IMR-90 (cell line): Measurements from ENCODE around the gene CKB. TPM values are rescaled to one million over a fixed set of nuclear protein-coding genes. Genes with fewer than 3 reads are reported as not detected.

ENCODE experiments used
- ATAC-seq: fragments of 200-7000 bp; cut with Tn5 transposase; 2 replicates; pipeline ENCODE4 v1.9.1; 2020; ENCODE audit warnings: low read depth, mild to moderate bottlenecking, moderate library complexity
- BruUV-seq: library from RNA; stranded (reverse); fragments of 400-500 nt; replicated peaks from 2 replicates; lab custom pipeline; 2021; lab: Mats Ljungman, UMichigan
- CTCF ChIA-PET: fragments of 300-600 bp; formaldehyde crosslinking; extraction: SDS; loops from one replicate; lab custom pipeline; 2021; ENCODE audit warnings: antibody characterized with exemption; lab: Yijun Ruan, JAX
- POLR2A ChIA-PET: fragments of 300-600 bp; sonication (Branson Sonifier 250); formaldehyde crosslinking; loops from one replicate; lab custom pipeline; 2022; ENCODE audit warnings: antibody characterized with exemption; ENCODE audit not compliant: unreplicated experiment; lab: Charles Lee
- DNase-seq: peaks from one replicate; pipeline ENCODE4 v3.0.0; 2013
- H2AFZ ChIP-seq: replicated peaks from 2 replicates; pipeline ENCODE3; 2013; ENCODE audit warnings: low read length, mild to moderate bottlenecking; ENCODE audit not compliant: poor library complexity
- H2AK5ac ChIP-seq: 2 replicates; pipeline ENCODE4 v1.6.1; 2013; ENCODE audit warnings: low read depth, low read length, inconsistent platforms
- H2AK9ac ChIP-seq: replicated peaks from 2 replicates; pipeline ENCODE3; 2013; ENCODE audit warnings: mild to moderate bottlenecking, low read depth, low read length, moderate library complexity; ENCODE audit not compliant: poor library complexity
- H2BK120ac ChIP-seq: 2 replicates; pipeline ENCODE4 v1.6.1; 2013; ENCODE audit warnings: low read depth, low read length, inconsistent platforms
- H2BK15ac ChIP-seq: 3 replicates; pipeline ENCODE4 v1.6.1; 2013; ENCODE audit warnings: low read depth, low read length, inconsistent platforms
- H2BK20ac ChIP-seq: 2 replicates; pipeline ENCODE4 v1.6.1; 2013; ENCODE audit warnings: low read depth, mild to moderate bottlenecking, inconsistent platforms, low read length, moderate library complexity
- H2BK5ac ChIP-seq: 2 replicates; pipeline ENCODE4 v1.6.1; 2013; ENCODE audit warnings: mild to moderate bottlenecking, low read depth, low read length, inconsistent platforms; ENCODE audit not compliant: poor library complexity, severe bottlenecking
- H3K14ac ChIP-seq: replicated peaks from 2 replicates; pipeline ENCODE4 v1.6.1; 2013; ENCODE audit warnings: low read depth, low read length, inconsistent platforms
- H3K18ac ChIP-seq: 2 replicates; pipeline ENCODE4 v1.6.1; 2013; ENCODE audit warnings: low read depth, low read length, control low read depth
- H3K23ac ChIP-seq: 2 replicates; pipeline ENCODE4 v1.6.1; 2013; ENCODE audit warnings: low read depth, low read length, inconsistent platforms
- H3K27ac ChIP-seq: 2 replicates; pipeline ENCODE4 v1.5.1; 2013; ENCODE audit warnings: mild to moderate bottlenecking, control low read depth, low read length; ENCODE audit not compliant: insufficient read depth
- H3K27me3 ChIP-seq: 2 replicates; pipeline ENCODE4 v1.6.1; 2013; ENCODE audit warnings: low read length; ENCODE audit not compliant: control insufficient read depth, insufficient read depth
- H3K36me3 ChIP-seq: 2 replicates; pipeline ENCODE4 v1.6.1; 2013; ENCODE audit warnings: low read length, mixed read lengths; ENCODE audit not compliant: control insufficient read depth, insufficient read depth
- H3K4ac ChIP-seq: 2 replicates; pipeline ENCODE4 v1.6.1; 2013; ENCODE audit warnings: low read depth, low read length, inconsistent platforms
- H3K4me1 ChIP-seq: 2 replicates; pipeline ENCODE4 v1.6.1; 2013; ENCODE audit warnings: low read length, mixed read lengths; ENCODE audit not compliant: control insufficient read depth, insufficient read depth
- H3K4me2 ChIP-seq: 2 replicates; pipeline ENCODE4 v1.6.1; 2013; ENCODE audit warnings: low read depth, mild to moderate bottlenecking, control low read depth, low read length, moderate library complexity
- H3K4me3 ChIP-seq: 2 replicates; pipeline ENCODE4 v1.5.1; 2013; ENCODE audit warnings: low read depth, mild to moderate bottlenecking, control low read depth, low read length, moderate library complexity; ENCODE audit not compliant: insufficient read depth
- H3K56ac ChIP-seq: 2 replicates; pipeline ENCODE4 v1.6.1; 2013; ENCODE audit warnings: low read length, inconsistent platforms; ENCODE audit not compliant: insufficient read depth; ENCODE audit errors: extremely low read depth
- H3K79me1 ChIP-seq, 2 experiments: 2 replicates each; pipeline ENCODE4 v1.6.1; 2013; ENCODE audit warnings: low read length in 2 of 2, inconsistent platforms in 1 of 2, low read depth in 1 of 2
- H3K9ac ChIP-seq: 2 replicates; pipeline ENCODE4 v1.6.1; 2013; ENCODE audit warnings: low read depth, low read length, control low read depth
- H3K9me1 ChIP-seq: 2 replicates; pipeline ENCODE4 v1.6.1; 2013; ENCODE audit warnings: low read length, inconsistent platforms; ENCODE audit not compliant: insufficient read depth
- H3K9me3 ChIP-seq: 2 replicates; pipeline ENCODE4 v1.6.1; 2013; ENCODE audit warnings: low read length; ENCODE audit not compliant: control insufficient read depth, insufficient read depth
- H4K20me1 ChIP-seq: 2 replicates; pipeline ENCODE4 v1.6.1; 2013; ENCODE audit warnings: low read length, inconsistent platforms; ENCODE audit not compliant: insufficient read depth
- H4K5ac ChIP-seq: 2 replicates; pipeline ENCODE4 v1.6.1; 2013; ENCODE audit warnings: mild to moderate bottlenecking, low read depth, low read length, control low read depth
- H4K8ac ChIP-seq, 2 experiments: 2 replicates each; pipeline ENCODE4 v1.6.1; 2013; ENCODE audit warnings: low read depth in 2 of 2, low read length in 2 of 2, control low read depth in 1 of 2, inconsistent platforms in 1 of 2
- H4K91ac ChIP-seq: 2 replicates; pipeline ENCODE4 v1.6.1; 2013; ENCODE audit warnings: low read depth, low read length, inconsistent platforms; ENCODE audit not compliant: insufficient read depth
- BHLHE40 ChIP-seq: fragments of 150-350 bp; IDR thresholded peaks from 2 replicates; pipeline ENCODE4 v1.6.1; 2016; ENCODE audit warnings: mild to moderate bottlenecking, low read depth, low read length
- FOS ChIP-seq: fragments of 150-350 bp; IDR thresholded peaks from 2 replicates; pipeline ENCODE4 v1.6.1; 2016; ENCODE audit warnings: low read depth, low read length
- MAZ ChIP-seq: IDR thresholded peaks from 2 replicates; pipeline ENCODE4 v1.6.1; 2012; ENCODE audit warnings: low read depth, mild to moderate bottlenecking, low read length, improper control_type of control experiment, moderate library complexity, borderline replicate concordance
- MXI1 ChIP-seq: IDR thresholded peaks from 2 replicates; pipeline ENCODE4 v1.6.1; 2012; ENCODE audit warnings: low read depth, mild to moderate bottlenecking, low read length, moderate library complexity, borderline replicate concordance
- NFE2L2 ChIP-seq: fragments of 150-350 bp; IDR thresholded peaks from 2 replicates; pipeline ENCODE4 v1.6.1; 2016; ENCODE audit warnings: low read depth, mild to moderate bottlenecking, low read length
- RCOR1 ChIP-seq: IDR thresholded peaks from 2 replicates; pipeline ENCODE4 v1.6.1; 2012; ENCODE audit warnings: mild to moderate bottlenecking, low read length, improper control_type of control experiment; ENCODE audit not compliant: insufficient replicate concordance
- WGBS, 2 experiments: methylation state at CpG; one replicate each; pipeline versions ENCODE4 v1.1.5 to v1.1.7; 2013; ENCODE audit warnings: missing lambda C conversion rate in 2 of 2; ENCODE audit not compliant: insufficient read length in 1 of 2; ENCODE audit errors: extremely low coverage in 2 of 2; 5-methylcytosine and 5-hydroxymethylcytosine counted together
- dilution Hi-C: fragments of 300-500 bp; cut with HindIII; formaldehyde crosslinking; loops from one replicate; pipeline ENCODE4 v1.14.3; 2018; ENCODE audit warnings: low sequenced_read_pairs; ENCODE audit not compliant: unreplicated experiment
- in situ Hi-C: fragments of 300-500 bp; cut with MboI; formaldehyde crosslinking; loops from 3 replicates; pipeline ENCODE4 v1.14.3; 2019; ENCODE audit warnings: low sequenced_read_pairs, inconsistent platforms, mixed read lengths
- intact Hi-C: fragments of 100-400 bp; cut with micrococcal nuclease; formaldehyde crosslinking; loops from 2 replicates; pipeline ENCODE4 v1.10.0; 2022
- polyA plus RNA-seq, 3 experiments: library from polyadenylated mRNA; depleted of rRNA; stranded (reverse); fragments of >200 nt; gene quantifications; 2 replicates each; pipeline ENCODE4 v1.2.3, GENCODE V29; 2012; ENCODE audit warnings: low replicate concordance in 1 of 3
- total RNA-seq: library from RNA; depleted of rRNA; stranded (reverse); fragments of >200 nt; gene quantifications from 2 replicates; pipeline ENCODE4 v1.2.3, GENCODE V29; 2012

CKB gene
- total and polyA plus RNA-seq, 2 of the 4 experiments (the other 2 are of a cell fraction): 17.7 to 82.6 TPM

DNA sequence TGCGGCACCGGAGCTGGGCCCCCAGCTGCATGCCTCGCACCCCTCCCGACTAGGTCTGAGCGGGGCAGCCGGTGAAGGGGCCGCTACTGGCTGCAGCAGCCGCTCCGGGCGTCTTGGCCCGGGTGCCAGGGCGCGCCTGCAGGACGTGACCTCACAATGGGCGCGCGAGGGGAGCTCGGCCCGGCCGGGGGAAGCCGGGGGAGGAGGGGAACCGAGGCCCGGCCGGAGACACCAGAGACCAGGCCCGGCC is 39.5 kb upstream of the CKB start (continued):
- no peak for TF ChIP-seq MAZ
- no peak for TF ChIP-seq MXI1
- TF ChIP-seq NFE2L2: no peak
- TF ChIP-seq FOS: no peak

GRCh38 chr14:103561381-103562178 is 39.0 kb upstream of the CKB start:
- DNase-seq (peak; percentile 49), ATAC-seq (peak; percentile 10)
- H3K4ac ChIP-seq: peak overlapping the region; percentile 80
- 5% methylated on average over 16 of the region's 36 CpGs; no CpG with 5 or more reads in 1 of the 2 experiments for WGBS, 2 experiments
- intact Hi-C loops: loop anchor here (2.0 kb wide), 1 partner anchor 33 kb away; no protein-coding TSS in a partner anchor
- H3K79me1 ChIP-seq: peaks cover 22 to 66% of the 10 kb centered on the region in 2 experiments
- H2BK20ac ChIP-seq: no peak overlapping the region
- no peak overlapping the region; the same call in 1 of the 2 replicates for H4K5ac ChIP-seq
- peak overlapping the region; percentile 81 for H3K27ac ChIP-seq
- no TSS peak for BruUV-seq
- H3K4me1 ChIP-seq: peaks cover 18% of the 10 kb centered on the region
- H2BK15ac ChIP-seq: no peak overlapping the region
- peaks cover 3% of the 10 kb centered on the region; the same call in 1 of the 2 replicates for H3K9me1 ChIP-seq
- ChIA-PET POLR2A (no interaction called here), CTCF (no interaction called here)
- peak overlapping the region; percentile 85 for H3K9ac ChIP-seq
- peak overlapping the region; percentile 79 for H3K4me2 ChIP-seq
- no peaks in the 10 kb centered on the region for H3K27me3 ChIP-seq
- peak overlapping the region; percentile 80 for H2AK9ac ChIP-seq
- H3K9me3 ChIP-seq: no peaks in the 10 kb centered on the region
- peak overlapping the region; percentile 85 for H3K4me3 ChIP-seq
- H4K8ac ChIP-seq: peak overlapping the region; percentile 46 to 76; a peak in 2 of 4 replicates
- H2AK5ac ChIP-seq: peak overlapping the region; percentile 89
- H4K91ac ChIP-seq: peak overlapping the region; percentile 63; the same call in 1 of the 2 replicates
- H3K56ac ChIP-seq: peak overlapping the region; percentile 57
- peak overlapping the region; percentile 56 for H3K23ac ChIP-seq
- in situ Hi-C loops: no loop called here
- peak overlapping the region; percentile 89 for H2BK5ac ChIP-seq
- no peak overlapping the region for H3K18ac ChIP-seq
- TF ChIP-seq BHLHE40 (peak; percentile 46; the same call in 1 of the 2 replicates), RCOR1 (no peak)
- peak overlapping the region; percentile 95 for H2AFZ ChIP-seq
- dilution Hi-C loops: no loop called here
- peak overlapping the region; percentile 69 for H3K14ac ChIP-seq
- no peak overlapping the region for H2BK120ac ChIP-seq
- peaks cover 56% of the 10 kb centered on the region for H4K20me1 ChIP-seq
- peaks cover 15% of the 10 kb centered on the region for H3K36me3 ChIP-seq
